Measurements from ENCODE around the gene ANAPC4.

GRCh38 chr4:25449688-25450087 lies 72.6 kb downstream of the ANAPC4 start:
- TF ChIP-seq CTCF (conservative IDR thresholded peaks at IDR 0.05; ENCODE audit: low read depth, low read length) (no peak), EZH2 (IDR thresholded peaks at IDR 0.05; ENCODE audit: borderline replicate concordance, low read depth, low read length, poor library complexity, severe bottlenecking) (no peak)
